HG02623 (cell line): ENCODE results near the gene GRK2.

Experiments
- ATAC-seq: cut with Tn5 transposase; IDR thresholded peaks from one replicate; pipeline ENCODE4 v1.9.1; 2021; ENCODE audit warnings: moderate library complexity; ENCODE audit not compliant: unreplicated experiment

Gene GRK2

GRCh38 chr11:67293090-67293489 is 26.8 kb downstream of the GRK2 start:
- no peak for ATAC-seq

GRCh38 chr11:67295846-67296245 is 29.6 kb downstream of the GRK2 start:
- ATAC-seq: no peak

GRCh38 chr11:67298786-67299185 is 32.5 kb downstream of the GRK2 start:
- no peak for ATAC-seq

- no peak for ATAC-seq
Observed at GRCh38 chr11:67299471-67300191, 33.4 kb downstream of the GRK2 start.

- no peak for ATAC-seq
Observed at GRCh38 chr11:67300256-67300755, 34.0 kb downstream of the GRK2 start.

- ATAC-seq: no peak
Observed at GRCh38 chr11:67300756-67301312, 34.6 kb downstream of the GRK2 start.

- ATAC-seq: no peak
Observed at GRCh38 chr11:67301313-67301921, 35.1 kb downstream of the GRK2 start.

GRCh38 chr11:67301951-67302516 is 35.8 kb downstream of the GRK2 start:
- ATAC-seq: no peak

- ATAC-seq: no peak
Observed at GRCh38 chr11:67302571-67303131, 36.4 kb downstream of the GRK2 start.

GRCh38 chr11:67303132-67303834 is 37.0 kb downstream of the GRK2 start, which contains the start of gene SSH3:
TSS of gene SSH3 (plus strand) at chr11:67303530. CDS start at chr11:67303626, 96 bp downstream.
- peak; percentile 49 for ATAC-seq

- no peak for ATAC-seq
Observed at GRCh38 chr11:67303835-67304411, 37.6 kb downstream of the GRK2 start.

- ATAC-seq: no peak
Observed at GRCh38 chr11:67304511-67305113, 38.3 kb downstream of the GRK2 start.

- no peak for ATAC-seq
Observed at GRCh38 chr11:67306769-67307544, 40.7 kb downstream of the GRK2 start.

- ATAC-seq: no peak
Observed at GRCh38 chr11:67307545-67308001, 41.3 kb downstream of the GRK2 start.

- no peak for ATAC-seq
Observed at GRCh38 chr11:67308031-67308866, 42.0 kb downstream of the GRK2 start.

- ATAC-seq: no peak
Observed at GRCh38 chr11:67309166-67309565, 42.9 kb downstream of the GRK2 start.

- no peak for ATAC-seq
Observed at GRCh38 chr11:67309661-67310061, 43.4 kb downstream of the GRK2 start.
